H1 (cell line): Measurements from ENCODE around the gene ALK. TPM values are rescaled to one million over a fixed set of nuclear protein-coding genes. Genes with fewer than 3 reads are reported as not detected.

Experiments
- ASH2L ChIP-seq: fragments of 200-600, 300-600 bp; sonication (generic); IDR thresholded peaks from one replicate; pipeline ENCODE4 v1.7.1; 2017; ENCODE audit warnings: low read length
- BRCA1 ChIP-seq: IDR thresholded peaks from 2 replicates; pipeline ENCODE4 v1.6.1; 2012; ENCODE audit warnings: low read depth, low read length, improper control_type of control experiment
- GTF2F1 ChIP-seq: IDR thresholded peaks from 2 replicates; pipeline ENCODE4 v1.6.1; 2012; ENCODE audit warnings: low read depth, low read length, improper control_type of control experiment, borderline replicate concordance
- NRF1 ChIP-seq: IDR thresholded peaks from 2 replicates; pipeline ENCODE4 v1.6.1; 2011; ENCODE audit warnings: mild to moderate bottlenecking, low read depth, low read length, improper control_type of control experiment
- SIN3A ChIP-seq, 2 experiments: IDR thresholded peaks in 1 of 2; conservative IDR thresholded peaks in 1 of 2; 2 replicates each; pipeline ENCODE4 v1.6.1; 2011 to 2012; ENCODE audit warnings: low read length in 2 of 2, improper control_type of control experiment in 1 of 2, low read depth in 1 of 2, mild to moderate bottlenecking in 1 of 2
- SP4 ChIP-seq: IDR thresholded peaks from 2 replicates; pipeline ENCODE4 v1.6.1; 2012; ENCODE audit warnings: low read length, inconsistent platforms
- TAF7 ChIP-seq: optimal IDR thresholded peaks from 2 replicates; pipeline ENCODE3; 2011; ENCODE audit warnings: low read depth, mild to moderate bottlenecking, inconsistent platforms, low read length, moderate library complexity, borderline replicate concordance
- polyA plus RNA-seq, 7 experiments: library from polyadenylated mRNA; depleted of rRNA in 3 of 7; stranded (reverse) in 5 of 7; unstranded in 2 of 7; fragments of >200 nt in 5 of 7; fragments of 200-250 nt in 2 of 7; gene quantifications; 1 replicate in 5 of 7; 2 replicates in 1 of 7; 4 replicates in 1 of 7; pipeline versions ENCODE4 v1.2.1 to v1.2.3, GENCODE V29; 2011 to 2013; ENCODE audit warnings: missing spikeins in 2 of 7, mixed read lengths in 2 of 7
- total RNA-seq: library from RNA; stranded (reverse); fragmentation: NEBNext Ultra II Directional; extraction: Animal tissue kit (Norgen Biotek cat#: 25700); gene quantifications from 2 replicates; pipeline ENCODE4 v1.2.1, GENCODE V29; 2021

The ALK gene
- total and polyA plus RNA-seq, 2 of the 8 experiments (the other 6 are each of a cell fraction or from before 2014, with no cell fraction given), result 0.02 to 0.09 TPM

DNA sequence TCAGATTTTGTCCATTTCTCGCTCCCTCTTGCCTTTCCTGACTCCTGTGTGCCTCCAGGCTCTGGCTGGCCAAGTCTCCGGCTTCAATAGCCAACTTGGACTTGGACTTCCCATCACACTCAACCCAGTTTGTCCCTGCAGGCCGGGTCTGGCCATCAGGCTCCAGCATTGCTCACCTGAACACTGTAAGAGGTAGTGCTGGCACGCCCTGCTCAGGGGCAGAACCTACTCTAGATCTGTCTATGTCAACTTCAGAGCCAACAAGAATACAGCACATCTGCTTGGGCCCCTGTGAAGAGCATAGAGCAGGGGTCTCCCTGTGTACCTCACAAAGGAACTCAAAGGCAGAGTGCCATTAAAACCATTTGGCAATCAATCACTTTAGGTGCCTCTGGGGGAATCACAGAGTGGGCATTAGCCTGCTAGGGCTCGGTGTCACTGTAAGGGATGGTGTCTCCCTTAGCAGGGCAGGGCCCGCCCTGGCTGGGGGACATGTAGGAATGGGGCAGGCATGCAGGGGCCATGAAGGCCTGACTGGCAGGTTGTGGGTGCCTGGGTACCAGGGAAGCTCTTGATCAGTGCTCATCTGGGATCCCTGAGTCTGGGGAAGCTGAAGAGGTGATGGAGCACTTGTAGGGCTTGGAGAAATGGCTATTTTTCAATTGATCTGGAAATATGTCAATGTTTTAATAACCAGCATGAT is 480.3 kb downstream of the ALK start (continued):
- no peak for TF ChIP-seq ASH2L
- TF ChIP-seq NRF1, result no peak
- TF ChIP-seq BRCA1, result no peak
- TF ChIP-seq SIN3A (conservative IDR thresholded peaks at IDR 0.05 in 1 of 2, IDR thresholded peaks at IDR 0.05 in 1 of 2; ENCODE audit: low read depth in 1 of 2, low read length in 2 of 2), result no peak
- no peak for TF ChIP-seq TAF7
- TF ChIP-seq SP4, result no peak
- no peak for TF ChIP-seq GTF2F1
- TF ChIP-seq, all 59 proteins: peak for 0
